NCI-H2227 (cell line): ENCODE results near the gene CHST15.

Experiments used
- DNase-seq: peaks from one replicate; lab custom pipeline; 2025; ENCODE audit not compliant: unreplicated experiment; lab: John Stamatoyannopoulos, UW

The CHST15 gene

DNA sequence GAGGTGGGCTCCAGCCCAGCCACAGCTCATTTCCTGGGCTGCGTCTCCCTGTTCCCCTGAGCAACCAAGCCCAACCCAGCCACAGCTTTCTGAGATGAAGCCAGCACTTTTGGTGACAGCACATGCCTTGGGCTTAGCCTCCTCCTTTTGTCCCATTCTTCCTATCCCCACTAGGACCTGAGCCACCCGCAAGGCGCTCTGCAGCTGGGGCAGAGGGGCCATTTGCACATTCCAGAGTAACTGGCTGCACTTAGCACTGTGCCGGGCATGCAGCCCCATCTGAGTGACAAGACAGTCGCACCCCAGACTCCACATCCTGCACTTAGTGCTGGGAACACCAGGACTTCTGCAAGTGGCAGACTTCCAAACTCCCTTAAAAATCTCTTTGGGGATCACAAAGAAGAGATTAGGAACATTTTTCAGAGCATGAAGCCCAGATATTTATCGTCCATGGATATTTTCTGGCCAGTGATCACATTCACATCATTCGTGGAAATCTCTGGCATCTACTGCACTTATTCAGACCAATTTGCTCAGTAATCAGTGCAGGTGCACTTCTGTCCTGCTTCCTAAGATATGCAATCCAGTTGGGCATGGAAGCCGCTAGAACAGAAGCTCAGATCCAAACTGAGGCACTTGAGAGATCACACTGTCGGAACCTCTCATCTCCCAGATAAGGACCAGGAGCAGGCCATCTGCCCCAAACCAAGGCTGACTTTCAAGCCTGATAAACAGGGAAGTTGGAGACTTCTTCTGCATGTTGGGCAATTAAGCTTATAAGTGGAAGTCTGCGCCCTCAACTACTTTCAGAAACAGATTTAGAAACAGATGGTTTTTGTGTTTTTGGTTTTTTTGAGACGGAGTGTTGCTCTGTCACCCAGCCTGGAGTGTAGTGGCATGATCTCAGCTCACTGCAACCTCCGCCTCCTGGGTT is 26.4 kb downstream of the CHST15 start:
- DNase-seq: no peak

GRCh38 chr10:124066126-124066700 is 27.2 kb downstream of the CHST15 start:
- no peak for DNase-seq

DNA sequence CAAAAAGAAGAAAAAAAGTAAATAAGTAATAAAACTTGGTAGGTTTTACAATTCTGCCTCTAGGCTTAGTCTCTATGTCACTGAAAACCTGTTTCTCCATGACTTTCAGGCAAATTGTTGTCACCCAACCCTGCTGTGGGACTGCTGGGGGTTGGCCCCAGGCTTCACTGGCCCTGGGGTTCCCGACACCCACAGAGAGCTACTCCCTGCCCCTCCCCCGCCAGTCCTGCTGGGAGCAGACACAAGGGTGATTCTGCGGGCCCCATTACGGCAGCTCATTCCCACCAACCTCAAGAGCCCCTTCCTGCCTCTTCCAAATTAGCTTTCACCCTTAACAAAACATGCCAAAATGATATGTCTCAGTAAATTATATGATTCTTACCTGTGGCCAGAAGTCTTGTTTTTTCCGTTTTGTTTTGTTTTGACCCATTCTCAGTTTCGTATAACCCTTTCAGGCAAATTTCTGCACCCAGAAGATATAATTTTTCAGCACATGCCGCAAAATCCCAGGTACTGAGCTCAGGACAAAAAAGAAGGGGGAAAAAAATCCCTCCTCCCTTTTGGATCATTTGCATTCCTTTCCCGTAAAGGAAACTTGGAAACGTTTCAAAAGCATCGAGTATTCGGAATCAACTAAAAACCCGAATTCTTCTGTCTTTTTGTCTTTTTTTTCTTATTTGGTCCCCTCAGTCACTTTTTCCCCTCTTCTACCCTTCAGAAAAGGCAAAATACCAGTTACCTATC is 27.8 kb downstream of the CHST15 start:
- no peak for DNase-seq

- DNase-seq: no peak
Observed at GRCh38 chr10:124064676-124065075, 28.7 kb downstream of the CHST15 start.

DNA sequence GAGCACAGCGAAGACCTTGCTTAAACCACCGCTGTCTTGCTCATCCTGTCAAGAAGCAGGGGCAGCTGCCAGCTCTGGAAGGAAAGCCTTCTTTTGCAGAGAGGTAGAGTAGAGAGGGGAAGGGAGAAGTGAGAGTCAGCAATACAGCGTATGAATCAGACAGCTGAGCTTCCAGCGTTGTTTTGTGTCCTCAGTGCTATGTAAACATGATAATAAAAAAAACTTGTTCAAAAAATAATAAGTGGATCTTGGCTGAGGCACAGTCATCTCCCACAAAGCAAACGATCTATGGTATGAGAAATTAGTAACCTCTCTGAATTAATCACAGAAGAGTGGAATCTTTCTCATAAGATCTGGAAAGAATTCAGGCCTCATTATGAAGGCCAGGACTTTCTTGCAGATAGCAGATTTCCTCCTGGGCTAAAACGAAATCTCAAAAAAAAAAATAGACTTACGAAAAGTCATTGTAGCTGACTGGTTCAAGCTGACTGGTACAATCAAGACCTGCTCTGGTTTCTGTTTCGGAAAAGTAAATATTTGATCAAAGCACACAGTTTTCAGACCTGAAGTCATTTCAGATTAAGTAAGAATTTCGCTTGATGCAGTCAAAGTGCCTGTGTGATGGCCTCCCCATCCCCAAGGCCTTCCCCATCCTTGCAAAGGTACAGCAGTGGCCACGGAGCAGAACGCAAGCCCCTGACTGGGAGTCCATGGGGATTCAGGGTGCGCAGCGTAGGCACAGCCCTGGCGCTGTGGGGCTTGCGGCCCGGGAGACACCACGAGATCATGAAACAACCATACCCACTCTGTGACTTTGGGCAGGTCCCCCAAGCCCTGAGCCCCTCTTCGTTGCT is 29.4 kb downstream of the CHST15 start:
- no peak for DNase-seq

- DNase-seq: no peak
Observed at GRCh38 chr10:124062390-124062789, 31.0 kb downstream of the CHST15 start.

DNA sequence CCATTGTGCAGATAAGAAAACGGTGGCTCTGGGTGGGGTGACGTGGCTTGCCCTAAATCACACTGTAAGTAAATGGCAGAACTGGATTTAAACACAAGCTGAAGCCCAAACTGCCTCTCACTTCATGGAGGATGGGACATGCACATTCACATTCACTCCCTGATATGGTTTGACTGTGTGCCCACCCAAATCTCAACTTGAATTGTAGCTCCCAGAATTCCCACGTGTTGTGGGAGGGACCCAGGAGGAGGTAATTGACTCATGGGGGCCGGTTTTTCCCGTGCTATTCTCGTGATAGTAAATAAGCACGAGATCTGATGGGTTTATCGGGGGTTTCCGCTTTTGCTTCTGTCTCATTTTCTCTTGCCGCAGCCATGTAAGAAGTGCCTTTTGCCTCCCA is 32.4 kb downstream of the CHST15 start:
- DNase-seq: no peak

DNA sequence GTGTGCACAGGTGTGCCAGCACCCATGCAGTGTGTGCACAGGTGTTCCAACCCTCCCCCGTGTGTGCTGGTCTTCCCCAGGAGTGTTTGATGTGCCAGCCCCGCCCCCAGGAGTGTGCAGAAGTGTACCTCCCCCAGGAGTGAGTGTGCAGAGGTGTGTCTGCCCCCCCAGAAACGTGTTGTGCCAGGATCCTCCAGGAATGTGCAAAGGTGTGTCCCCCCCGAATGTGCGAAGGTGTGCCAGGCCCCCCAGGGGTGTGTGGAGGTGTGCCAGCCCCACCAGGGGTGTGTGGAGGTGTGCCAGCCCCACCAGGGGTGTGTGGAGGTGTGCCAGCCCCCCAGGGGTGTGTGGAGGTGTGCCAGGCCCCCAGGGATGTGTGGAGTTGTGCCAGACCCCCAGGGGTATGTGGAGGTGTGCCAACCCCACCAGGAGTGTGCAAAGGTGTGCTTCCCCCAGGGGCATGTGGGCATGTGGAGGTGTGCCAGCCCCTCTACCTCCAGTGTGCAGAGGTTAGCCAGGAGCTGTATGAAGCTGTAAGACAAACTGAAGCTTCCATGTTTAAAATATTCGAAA is 33.2 kb downstream of the CHST15 start:
- no peak for DNase-seq

GRCh38 chr10:124059551-124059950 is 33.8 kb downstream of the CHST15 start:
- DNase-seq: no peak

- no peak for DNase-seq
Observed at GRCh38 chr10:124058346-124059003, 34.9 kb downstream of the CHST15 start.

DNA sequence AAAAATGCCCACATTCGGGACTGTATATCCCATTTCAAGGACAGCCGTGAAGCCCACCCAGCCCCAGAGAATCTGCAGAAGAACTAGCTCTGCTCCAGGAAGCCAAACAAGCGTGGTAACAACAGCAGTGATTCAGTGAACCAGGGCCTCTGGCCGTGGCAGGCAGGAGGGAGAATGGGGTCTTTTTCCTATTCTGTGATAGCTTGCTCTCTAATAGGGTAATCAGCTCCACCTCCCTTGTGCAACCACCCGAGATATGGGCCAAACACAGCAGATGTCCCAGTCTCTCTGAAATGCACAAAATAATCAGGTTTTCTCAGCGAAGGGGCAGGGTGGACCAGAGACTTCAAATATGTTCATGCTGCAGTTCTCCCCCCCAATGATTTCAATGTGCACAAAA is 35.8 kb downstream of the CHST15 start:
- no peak for DNase-seq

DNA sequence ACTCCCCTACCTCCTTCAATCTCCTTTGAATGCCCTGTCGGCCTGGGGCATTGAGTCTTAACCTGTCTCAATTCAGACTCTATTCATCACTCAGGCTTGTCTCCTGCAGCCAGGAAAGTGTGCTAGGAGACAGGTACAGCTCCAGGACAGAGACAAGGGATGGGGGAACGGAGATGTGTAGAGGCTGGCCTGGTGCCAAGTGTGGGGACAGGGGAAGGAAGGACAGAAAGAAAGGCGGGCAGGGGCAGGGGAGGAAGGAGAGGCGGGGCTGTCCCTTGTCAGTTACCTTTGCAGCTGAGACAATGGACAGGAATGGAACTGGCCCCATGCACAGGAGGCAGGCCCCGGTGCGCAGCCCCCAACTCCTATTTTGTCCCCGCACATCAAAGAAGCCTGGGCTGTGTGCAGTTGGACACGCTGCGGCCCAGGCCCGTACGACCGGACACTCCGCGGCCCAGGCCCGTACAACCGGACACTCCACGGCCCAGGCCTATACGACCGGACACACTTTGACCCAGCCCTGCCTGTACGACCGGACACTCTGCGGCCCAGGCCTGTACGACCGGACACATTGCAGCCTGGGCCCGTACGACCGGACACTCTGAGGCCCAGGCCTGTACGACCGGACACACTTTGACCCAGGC is 36.9 kb downstream of the CHST15 start:
- no peak for DNase-seq

DNA sequence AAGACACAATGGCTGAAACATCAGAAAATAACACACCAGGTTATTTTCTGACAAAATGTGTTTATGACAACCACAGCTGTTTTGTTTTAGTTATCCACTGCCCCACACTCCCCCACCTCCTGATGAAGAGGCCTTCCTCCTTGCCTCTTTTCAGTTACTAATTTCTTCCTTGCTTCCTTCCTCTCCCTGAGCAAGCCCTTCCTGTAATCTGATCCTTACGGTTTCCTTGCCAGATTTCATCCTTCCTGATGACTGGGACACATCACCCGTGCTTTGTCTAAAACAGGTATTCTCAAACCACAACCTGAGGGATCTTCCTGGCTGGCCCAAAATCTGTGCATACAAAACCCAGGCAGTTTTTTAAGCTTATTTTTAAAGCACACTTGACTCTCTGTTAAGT is 39.4 kb downstream of the CHST15 start:
- no peak for DNase-seq

DNA sequence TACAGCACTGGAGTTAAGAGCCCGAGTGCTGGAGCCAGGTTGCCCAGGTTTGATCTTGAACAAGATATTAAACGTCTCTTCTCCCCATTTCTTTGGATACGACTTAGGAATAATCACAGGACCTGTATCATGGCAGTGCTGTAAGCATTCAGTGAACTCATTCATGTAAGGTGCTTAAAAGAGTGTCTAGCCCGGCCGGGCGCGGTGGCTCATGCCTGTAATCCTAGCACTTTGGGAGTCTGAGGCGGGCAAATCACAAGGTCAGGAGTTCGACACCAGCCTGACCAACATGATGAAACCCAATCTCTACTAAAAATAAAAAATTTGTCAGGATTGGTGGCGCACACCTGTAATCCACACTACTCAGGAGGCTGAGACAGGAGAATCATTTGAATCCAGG is 40.8 kb downstream of the CHST15 start:
- DNase-seq: no peak

DNA sequence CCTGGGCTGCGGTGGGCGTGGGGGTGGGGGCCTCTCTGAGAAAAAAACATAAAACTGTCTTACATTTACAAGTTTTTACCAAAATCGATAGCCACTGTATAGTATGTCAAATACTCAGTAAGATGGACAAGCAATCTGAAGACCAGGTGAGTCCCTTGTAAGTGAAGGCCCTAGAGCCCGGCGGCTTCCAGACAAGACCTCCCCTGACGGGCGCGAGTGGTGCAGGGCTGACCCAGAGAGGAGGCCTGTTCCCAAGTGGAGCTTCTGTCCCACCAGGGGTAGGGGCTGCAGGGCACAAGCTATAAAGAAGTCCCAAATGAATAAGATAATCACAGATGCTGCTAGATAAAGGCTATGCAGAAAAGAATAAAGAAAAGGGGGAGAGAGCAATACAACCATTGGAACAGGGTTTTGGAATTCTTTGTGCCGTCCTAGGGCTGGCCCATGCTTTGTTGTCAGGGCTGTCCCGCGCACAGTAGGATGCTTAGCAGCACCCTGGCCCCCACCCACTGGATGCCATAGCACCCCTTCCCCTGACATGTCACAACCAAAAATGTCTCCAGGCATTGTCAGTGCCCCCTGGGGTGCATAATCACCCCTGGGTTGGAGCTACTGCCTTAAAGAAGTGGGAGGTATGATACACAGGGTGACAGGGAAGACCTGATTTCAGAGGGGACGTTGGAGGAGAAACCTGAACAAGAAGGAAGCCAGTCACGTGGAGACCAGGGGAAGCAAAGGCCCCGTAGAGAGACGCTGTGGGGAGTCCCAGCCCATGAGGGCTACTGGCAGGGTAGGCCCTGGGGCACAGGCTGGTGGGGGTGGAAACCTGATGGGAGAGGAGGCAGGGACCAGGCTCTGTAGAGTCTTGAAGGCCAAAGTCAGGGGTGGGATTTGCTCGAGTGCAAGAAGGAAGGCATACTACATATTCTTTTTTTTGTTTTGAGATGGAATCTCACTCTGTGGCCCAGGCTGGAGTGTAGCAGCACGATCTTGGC is 43.1 kb downstream of the CHST15 start:
- DNase-seq: no peak

GRCh38 chr10:124049484-124049883 is 43.9 kb downstream of the CHST15 start:
- no peak for DNase-seq

DNA sequence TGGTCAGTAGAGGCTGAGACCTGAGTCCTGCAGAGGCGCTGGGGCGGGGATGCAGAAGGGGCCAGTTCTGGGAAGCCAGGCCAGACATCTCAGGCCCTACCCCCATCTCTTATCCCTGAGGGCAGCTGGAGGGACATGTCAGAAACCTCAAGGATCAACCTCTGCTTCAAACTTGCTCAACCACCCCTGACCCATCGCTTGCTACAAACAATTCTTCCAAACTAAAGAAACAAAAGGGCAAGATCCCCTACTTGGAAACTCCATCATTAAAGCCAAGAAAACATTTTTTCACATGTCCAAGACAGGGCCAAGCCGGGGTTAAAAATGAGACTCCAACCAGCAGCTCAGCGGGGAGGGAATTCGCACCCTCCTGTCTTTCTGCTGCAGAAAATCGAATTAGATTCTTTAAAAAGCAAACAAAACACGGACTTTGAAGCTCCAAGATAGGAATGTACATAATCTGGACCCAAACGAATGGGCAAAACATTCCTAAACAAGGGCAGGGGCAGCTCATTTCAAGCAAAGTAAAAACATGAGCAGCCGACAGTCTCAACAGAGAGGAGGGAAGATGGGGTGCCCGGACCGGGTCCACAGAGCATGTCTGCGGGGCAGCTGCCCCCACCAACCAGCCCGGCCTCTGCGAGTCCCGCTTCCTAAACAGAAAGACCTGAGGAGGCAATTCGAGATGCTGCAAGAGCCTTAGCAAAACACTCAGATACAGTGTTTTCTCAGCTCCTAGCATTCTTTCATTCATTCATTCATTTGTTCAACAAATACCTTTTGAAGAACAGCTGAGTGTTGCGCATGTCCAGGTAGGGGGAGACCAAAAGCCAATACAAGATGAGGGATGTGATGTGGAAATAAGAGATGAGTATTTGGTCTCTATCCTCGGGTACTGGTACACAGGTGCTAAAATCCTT is 44.8 kb downstream of the CHST15 start:
- no peak for DNase-seq
